T-helper 2 cell (primary cell): ENCODE measurements around the gene MBD6.
A peak's percentile ranks its signal among the peaks of the same experiment; 100 is the strongest.

ENCODE experiments used
- DNase-seq, 5 experiments: peaks; one replicate each; pipeline versions ENCODE4 v3.0.0 to v3.0.0-alpha.2; 2012 to 2022

MBD6 gene

GRCh38 chr12:57529831-57530230, 7.2 kb downstream of the MBD6 start:
- no peak for DNase-seq

DNA sequence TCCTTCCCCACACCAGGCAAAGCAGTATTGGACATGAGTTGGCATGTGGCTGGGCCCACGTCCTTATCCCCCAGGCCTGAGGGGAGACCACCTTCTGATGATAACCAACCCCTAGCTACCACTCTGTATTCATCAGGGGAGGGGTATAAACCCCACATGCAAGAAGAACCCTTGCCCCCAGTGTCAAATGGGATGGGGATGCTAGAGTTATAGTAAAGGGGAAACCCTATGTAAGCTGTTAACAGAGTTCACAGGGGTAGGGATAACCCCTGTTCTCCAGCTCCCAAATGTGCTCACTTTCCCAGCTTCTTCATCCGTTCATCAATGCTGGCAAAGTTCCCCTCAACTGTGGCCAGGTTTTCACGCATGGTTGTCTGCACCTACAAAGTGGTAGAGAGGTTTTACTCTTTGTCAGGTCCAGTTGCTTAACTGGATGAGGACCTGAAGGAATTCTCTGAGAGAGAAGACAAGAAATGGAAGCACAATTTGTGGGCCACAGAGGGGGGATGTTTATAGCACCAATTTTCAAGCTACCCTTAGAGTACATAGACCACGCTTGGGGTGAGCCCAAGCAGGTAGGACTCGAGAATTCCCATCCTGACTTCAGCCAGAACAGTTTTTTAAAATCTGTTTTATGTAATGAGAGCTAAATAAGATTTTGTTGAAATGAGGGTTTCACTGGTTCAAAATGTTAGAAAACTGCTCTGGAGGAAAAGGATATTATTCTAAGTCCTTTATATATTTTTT, 7.9 kb downstream of the MBD6 start:
- DNase-seq = no peak

- DNase-seq = no peak
These were observed 9.2 kb downstream of the MBD6 start for GRCh38 chr12:57531836-57532235.

DNA sequence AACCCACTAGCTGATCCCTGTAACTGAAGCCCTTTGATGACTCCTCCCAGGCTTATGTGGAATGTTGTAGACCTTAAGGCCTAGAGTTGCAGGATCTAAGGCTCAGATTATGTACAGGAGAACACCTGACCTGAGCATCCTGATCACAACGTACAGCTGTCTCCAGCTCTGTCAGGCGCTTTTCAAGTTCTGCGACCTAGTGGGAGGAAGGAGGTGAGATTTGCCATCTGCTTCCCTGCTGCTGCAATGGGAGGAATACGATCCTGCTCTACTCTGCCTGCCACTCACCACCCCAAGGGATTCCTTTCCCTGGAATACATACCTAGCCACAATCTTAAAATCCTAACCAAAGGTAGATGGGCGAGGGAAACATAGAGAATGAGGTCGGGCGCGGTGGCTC, 10.5 kb downstream of the MBD6 start:
- no peak for DNase-seq

GRCh38 chr12:57534250-57534649, 11.6 kb downstream of the MBD6 start:
- no peak for DNase-seq

DNA sequence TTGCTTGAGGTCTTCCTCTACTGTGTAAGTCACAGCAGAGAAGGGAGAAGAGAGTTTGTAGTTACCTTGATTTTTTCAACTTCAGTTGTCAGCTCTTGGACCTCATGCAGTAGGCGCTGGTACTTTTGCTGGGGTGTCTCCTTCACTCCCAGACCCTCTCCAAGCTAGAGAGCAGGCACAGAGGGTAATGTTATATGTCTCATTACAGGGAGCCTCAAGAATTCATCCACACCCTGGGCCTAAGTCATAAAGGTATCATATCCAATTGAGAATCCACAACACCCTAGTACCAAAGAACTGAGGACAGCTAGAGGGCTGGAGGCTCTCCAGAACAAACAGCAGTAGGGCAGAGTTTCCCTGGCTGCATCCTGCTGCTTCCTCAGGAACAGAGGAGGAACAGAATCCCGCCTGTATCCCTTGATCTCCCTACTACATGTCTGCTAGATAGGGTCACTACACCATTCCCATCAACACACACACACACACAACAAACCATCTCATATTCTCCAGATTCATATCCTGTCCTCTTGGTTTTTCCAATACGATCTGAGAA, 12.4 kb downstream of the MBD6 start:
- no peak for DNase-seq

GRCh38 chr12:57535764-57536596, 13.4 kb downstream of the MBD6 start:
- DNase-seq = no peak

- no peak for DNase-seq
These were observed 13.9 kb downstream of the MBD6 start for GRCh38 chr12:57536597-57536942.

GRCh38 chr12:57539134-57539768, 16.6 kb downstream of the MBD6 start:
- DNase-seq = no peak

DNA sequence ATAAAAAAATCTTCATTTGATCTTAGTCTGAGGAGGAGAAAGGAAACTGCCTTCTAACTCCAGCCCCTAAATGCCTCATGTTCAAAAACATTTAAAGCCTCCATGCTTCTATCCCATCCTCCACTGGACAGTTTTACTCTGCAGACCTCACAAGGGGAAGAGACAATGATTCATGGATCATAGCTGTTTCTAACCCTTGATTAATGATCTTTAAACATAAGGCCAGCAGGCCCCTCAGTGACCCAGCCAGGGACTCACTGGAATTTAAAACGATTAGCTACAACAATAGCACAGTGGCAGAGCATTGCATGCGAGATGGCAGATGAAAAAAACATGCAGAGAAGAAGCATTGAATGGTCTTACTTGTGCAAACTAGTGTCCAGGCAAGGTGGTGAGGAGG, 18.4 kb downstream of the MBD6 start:
- DNase-seq = no peak

DNA sequence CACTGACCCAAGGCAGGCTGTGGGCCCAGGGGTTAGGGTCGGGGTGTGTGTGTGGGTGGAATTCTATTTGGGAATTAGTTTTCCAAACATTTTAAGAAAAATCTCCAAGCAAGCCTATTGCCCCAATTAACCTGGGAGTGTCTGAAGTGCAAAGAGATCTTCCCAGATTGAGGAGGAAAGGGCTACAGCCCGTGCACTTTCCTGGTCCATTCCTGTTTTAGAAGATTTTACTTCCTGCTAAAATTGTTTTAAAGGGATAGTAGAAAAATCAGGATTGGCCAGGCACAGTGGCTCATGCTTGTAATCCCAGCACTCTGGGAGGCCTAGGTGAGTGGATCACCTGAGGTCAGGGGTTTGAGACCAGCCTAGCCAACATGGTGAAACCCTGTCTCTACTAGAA, 19.1 kb downstream of the MBD6 start:
- no peak for DNase-seq

GRCh38 chr12:57543581-57543980, 21.0 kb downstream of the MBD6 start:
- DNase-seq = peak in 1 of 5 experiments; percentile 43

DNA sequence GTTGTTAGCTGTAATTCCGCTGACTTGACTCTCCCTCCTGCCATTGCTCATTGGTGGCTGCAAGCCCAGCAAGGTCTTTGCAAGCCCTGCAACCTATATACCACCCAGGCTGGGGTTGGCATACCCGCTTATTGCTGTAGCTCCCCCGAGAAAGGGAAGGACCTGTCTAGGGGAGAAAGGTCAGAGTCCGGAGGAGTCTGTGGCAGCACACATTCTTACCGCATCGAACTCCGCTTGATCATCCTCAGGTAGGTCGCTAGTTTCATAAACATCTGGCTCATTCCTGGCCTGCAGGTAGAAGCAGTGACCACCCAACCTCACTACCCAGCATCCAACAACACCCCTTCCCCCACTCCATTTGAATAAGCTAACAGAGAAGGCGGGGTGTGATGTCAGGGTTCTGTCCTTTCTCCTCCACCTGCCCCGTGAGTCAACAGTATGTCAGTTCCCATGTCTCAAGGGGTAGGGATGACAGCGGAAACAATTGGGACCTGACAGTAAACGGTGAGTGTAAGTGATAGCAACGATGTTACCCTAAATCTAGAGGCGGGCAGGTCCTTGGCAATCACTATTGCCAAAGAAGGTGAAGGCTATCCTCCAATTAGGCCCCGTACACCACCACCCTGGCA, 23.3 kb downstream of the MBD6 start:
- DNase-seq = no peak

GRCh38 chr12:57546438-57547287, 24.0 kb downstream of the MBD6 start, which contains the start of gene DCTN2:
Gene DCTN2 (minus strand): TSS chr12:57547192. CDS start chr12:57547063, 129 bp downstream.
- peak; percentile 68 to 99 (median 90) for DNase-seq

- no peak for DNase-seq
These were observed 24.8 kb downstream of the MBD6 start for GRCh38 chr12:57547288-57548012.

- no peak for DNase-seq
These were observed 25.3 kb downstream of the MBD6 start for GRCh38 chr12:57548013-57548315.

DNA sequence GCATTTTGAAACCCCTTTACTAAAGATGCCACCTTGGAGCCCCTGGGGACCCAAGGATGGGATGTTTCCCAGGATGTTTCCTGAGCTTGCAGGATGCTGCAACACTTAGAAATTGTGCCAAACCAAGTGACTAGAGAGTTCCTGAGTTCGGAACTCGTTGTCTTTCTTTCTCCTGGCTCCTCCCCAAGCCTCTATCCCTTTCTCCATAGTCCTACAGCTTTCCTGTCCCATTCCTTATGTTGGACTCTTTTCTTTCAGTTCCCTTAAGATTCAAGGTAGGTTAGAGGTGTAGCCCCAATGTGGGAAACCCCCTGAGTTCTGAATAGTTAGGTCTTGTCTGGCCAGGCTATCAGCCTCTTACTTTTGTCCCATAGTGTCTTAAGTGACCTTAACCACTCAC, 25.9 kb downstream of the MBD6 start:
- DNase-seq = no peak

DNA sequence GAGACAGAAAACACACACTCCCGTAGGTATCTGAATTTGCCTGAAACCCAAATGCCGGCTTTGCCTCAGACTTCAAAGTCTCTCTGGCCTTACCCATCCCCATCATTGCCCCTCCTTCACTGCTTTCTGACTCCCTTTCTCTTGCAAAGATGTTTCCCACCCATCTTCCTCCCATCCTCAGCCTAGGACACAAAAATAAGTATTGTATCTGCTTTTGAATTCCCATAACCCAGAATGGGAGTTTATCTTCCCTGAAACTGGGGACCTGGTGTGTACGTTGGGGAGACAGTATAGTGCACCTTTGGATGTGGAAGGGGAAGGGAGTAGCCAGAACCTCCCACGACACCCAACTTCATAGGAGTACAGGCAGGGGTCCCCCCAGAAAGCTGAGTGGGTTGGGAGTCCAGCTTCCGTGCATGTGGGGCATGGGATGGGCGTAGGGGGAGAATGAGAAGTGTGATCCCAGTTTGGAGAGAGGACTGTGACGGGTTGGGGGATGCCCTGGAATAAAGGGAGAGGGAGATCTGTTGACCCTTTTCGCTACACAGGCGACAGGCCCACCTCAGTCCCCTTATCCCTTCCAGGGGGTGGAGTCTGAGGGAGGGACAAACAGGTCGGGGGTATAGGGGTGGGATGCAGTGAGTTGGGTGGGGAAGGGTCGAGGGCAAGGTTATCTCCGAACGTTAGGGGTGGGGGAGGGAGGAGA, 26.7 kb downstream of the MBD6 start:
- DNase-seq = no peak

DNA sequence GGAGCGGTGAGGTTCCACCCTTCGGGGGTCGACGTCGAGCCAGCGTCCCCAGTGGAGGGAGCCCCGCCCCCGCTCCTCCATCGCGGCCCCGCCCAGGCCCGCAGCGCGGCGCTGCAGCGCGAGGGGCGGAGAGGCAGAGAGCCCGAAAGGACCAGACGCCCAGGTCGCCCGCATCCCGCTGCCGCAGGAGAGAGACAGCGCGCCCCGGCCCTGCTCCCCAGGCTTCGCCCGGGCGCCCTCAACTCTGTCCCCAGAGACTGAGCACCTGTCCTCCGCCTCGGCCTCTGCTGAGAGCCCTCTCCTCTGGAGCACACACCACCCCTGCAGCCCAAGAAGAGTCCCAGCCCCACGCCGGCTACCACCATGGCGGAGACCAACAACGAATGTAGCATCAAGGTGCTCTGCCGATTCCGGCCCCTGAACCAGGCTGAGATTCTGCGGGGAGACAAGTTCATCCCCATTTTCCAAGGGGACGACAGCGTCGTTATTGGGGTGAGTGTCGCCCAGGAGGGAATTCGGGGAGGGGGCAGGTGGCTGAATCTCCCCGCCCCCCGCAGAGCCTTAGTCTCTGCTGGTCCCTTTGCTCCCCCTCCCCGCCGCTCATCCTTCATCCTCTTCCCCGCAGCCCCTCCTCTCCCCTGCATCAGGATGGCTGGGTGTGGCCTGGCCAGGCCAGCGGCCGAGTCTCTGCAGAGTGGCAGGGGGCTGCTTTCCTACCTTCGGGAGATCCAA, 27.5 kb downstream of the MBD6 start, which contains the start of gene KIF5A:
TSS of gene KIF5A (plus strand) at position 136 of the 732 bp plus-strand sequence. CDS start at position 364, 228 bp downstream.
- DNase-seq = peak; percentile 28 to 68 (median 39)
